Spleen (tissue), 11 donors: ENCODE measurements around the gene YAP1. TPM values are rescaled to one million over a fixed set of nuclear protein-coding genes. Genes with fewer than 3 reads are reported as not detected.

Source experiments
- DNase-seq: peaks from one replicate; pipeline ENCODE4 v3.0.0-alpha.2; 2020
- H3K27ac ChIP-seq, 8 donors: fragments of 200-600 bp; sonication (generic) in 7 of 8; 1 replicate in 4 of 8; 2 replicates in 4 of 8; pipeline versions ENCODE4 v1.5.0 to v1.8.0; 2016 to 2021; ENCODE audit warnings: inconsistent platforms in 4 of 8, mild to moderate bottlenecking in 4 of 8, moderate library complexity in 1 of 8
- H3K27me3 ChIP-seq, 7 donors: fragments of 200-600 bp; sonication (generic) in 6 of 7; replicated peaks in 1 of 7; 1 replicate in 4 of 7; 2 replicates in 3 of 7; pipeline versions ENCODE4 v1.5.0 to v1.8.0; 2016 to 2021; ENCODE audit warnings: inconsistent platforms in 3 of 7, mild to moderate bottlenecking in 1 of 7
- H3K36me3 ChIP-seq, 6 donors: fragments of 200-600 bp; sonication (generic) in 5 of 6; 1 replicate in 4 of 6; 2 replicates in 2 of 6; pipeline versions ENCODE4 v1.5.0 to v1.8.0; 2016 to 2021; ENCODE audit warnings: inconsistent platforms in 2 of 6
- H3K4me1 ChIP-seq, 6 donors: fragments of 200-600 bp; sonication (generic) in 5 of 6; 1 replicate in 3 of 6; 2 replicates in 3 of 6; pipeline versions ENCODE4 v1.5.0 to v1.8.0; 2016 to 2021; ENCODE audit warnings: inconsistent platforms in 3 of 6
- H3K4me3 ChIP-seq, 8 donors: fragments of 200-600 bp; sonication (generic) in 7 of 8; 1 replicate in 4 of 8; 2 replicates in 4 of 8; pipeline versions ENCODE4 v1.5.0 to v1.8.0; 2016 to 2021; ENCODE audit warnings: inconsistent platforms in 4 of 8, mild to moderate bottlenecking in 4 of 8, moderate library complexity in 2 of 8
- H3K9me3 ChIP-seq, 8 donors: fragments of 200-600 bp; sonication (generic) in 7 of 8; 1 replicate in 4 of 8; 2 replicates in 4 of 8; pipeline versions ENCODE4 v1.5.0 to v1.8.0; 2016 to 2021; ENCODE audit warnings: inconsistent platforms in 4 of 8
- POLR2A ChIP-seq, 3 donors: fragments of 450-650 bp; IDR thresholded peaks; one replicate each; pipeline ENCODE4 v1.5.1; 2017; ENCODE audit warnings: antibody characterized with exemption in 3 of 3, mild to moderate bottlenecking in 1 of 3
- POLR2AphosphoS5 ChIP-seq, 3 donors: sonication (generic); formaldehyde crosslinking; IDR thresholded peaks; one replicate each; pipeline ENCODE4 v1.5.1; 2017; ENCODE audit warnings: antibody characterized with exemption in 3 of 3
- WGBS, 5 donors: extraction: QIAGEN DNeasy Blood & Tissue Kit in 3 of 5; methylation state at CpG; one replicate each; pipeline versions ENCODE4 v1.1.5 to v1.1.7; 2013 to 2018; 5-methylcytosine and 5-hydroxymethylcytosine counted together
- intact Hi-C: fragments of 100-400 bp; cut with DNase I; formaldehyde crosslinking; loops from one replicate; pipeline ENCODE4 v1.15.0; 2023; ENCODE audit warnings: low total_unique reads
- polyA plus RNA-seq, 3 donors: library from polyadenylated mRNA; stranded (reverse); fragments of 200-250 nt; gene quantifications; one replicate each; pipeline ENCODE4 v1.2.1, GENCODE V29; 2013
- total RNA-seq, 7 donors: library from RNA; depleted of rRNA in 3 of 7; stranded (reverse); fragments of >200 nt in 3 of 7; fragmentation: NEBNext Ultra II Directional in 4 of 7; extraction: Animal tissue kit (Norgen Biotek cat#: 25700) in 4 of 7; gene quantifications; one replicate each; pipeline versions ENCODE4 v1.1.0 to v1.2.1, GENCODE V29; 2016 to 2021
- TF ChIP-seq, protein P1 (sequence below), 11 experiments: fragments of 200-600 bp in 7 of 11; fragments of 450-650 bp in 4 of 11; sonication (generic) in 4 of 11; IDR thresholded peaks in 8 of 11; conservative IDR thresholded peaks in 3 of 11; 1 replicate in 7 of 11; 2 replicates in 4 of 11; pipeline versions ENCODE4 v1.4.0 to v1.8.0; 2016 to 2021; ENCODE audit warnings: antibody characterized with exemption in 11 of 11, inconsistent platforms in 4 of 11, mild to moderate bottlenecking in 1 of 11
- donor health status: healthy with polysubstance abuse.
- donor health status: DM: no; HTN: no; CAD: no; lungs with moderate emphysema.
- donor health status: DM: no; HTN: no; CAD: no.
- donor health status: Bipolar disorder and iron deficiency.
- donor health status: healthy.
- donor health status: DM: no; HTN: no; CAD: no.
- donor health status: DM: yes; HTN: yes; CAD: no.

Gene YAP1
- total and polyA plus RNA-seq, 10 donors: 4.9 to 37.3 (median 31.4) TPM

DNA sequence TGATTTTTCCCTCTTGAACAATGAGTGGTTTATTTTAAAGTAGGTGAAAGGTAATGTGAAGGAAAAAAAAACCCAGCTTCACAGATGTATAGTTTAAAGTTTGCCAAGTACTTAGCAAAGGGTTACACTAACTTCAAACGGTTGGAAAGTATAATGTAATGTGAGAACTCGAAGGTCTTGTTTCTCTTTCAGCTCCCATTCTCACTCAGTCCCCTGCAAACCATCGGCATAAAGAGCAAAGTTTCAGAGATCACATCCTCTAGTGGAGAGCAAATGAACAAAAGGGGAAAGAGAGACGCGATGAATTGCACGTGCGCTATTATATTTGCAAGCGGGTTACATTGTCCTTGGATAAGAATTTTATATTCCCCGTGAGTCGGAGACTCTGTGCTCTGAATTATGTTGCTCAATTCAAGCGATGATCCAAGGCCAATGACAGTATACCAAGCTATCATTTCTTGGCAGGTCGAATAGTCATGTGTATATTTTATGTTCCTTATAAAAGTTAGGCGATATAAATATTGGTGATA lies 169.5 kb downstream of the YAP1 start:
- Histone ChIP-seq H3K27ac (no peak overlapping the region), H3K27me3 (peaks cover 0 to 19% (median 0%) of the 10 kb centered on the region in 7 donors), H3K9me3 (no peaks in the 10 kb centered on the region), H3K36me3 (no peaks in the 10 kb centered on the region), H3K4me1 (peaks cover 0 to 6% (median 0%) of the 10 kb centered on the region in 6 donors), H3K4me3 (no peak overlapping the region)
- 20 to 32% (median 25%) methylated on average over 13 of the region's 13 CpGs for WGBS, 5 donors
- intact Hi-C loops: no loop called here
- no peak for TF ChIP-seq POLR2AphosphoS5 (IDR thresholded peaks at IDR 0.05)
- no peak for TF ChIP-seq POLR2A (IDR thresholded peaks at IDR 0.05)
- DNase-seq: no peak

DNA sequence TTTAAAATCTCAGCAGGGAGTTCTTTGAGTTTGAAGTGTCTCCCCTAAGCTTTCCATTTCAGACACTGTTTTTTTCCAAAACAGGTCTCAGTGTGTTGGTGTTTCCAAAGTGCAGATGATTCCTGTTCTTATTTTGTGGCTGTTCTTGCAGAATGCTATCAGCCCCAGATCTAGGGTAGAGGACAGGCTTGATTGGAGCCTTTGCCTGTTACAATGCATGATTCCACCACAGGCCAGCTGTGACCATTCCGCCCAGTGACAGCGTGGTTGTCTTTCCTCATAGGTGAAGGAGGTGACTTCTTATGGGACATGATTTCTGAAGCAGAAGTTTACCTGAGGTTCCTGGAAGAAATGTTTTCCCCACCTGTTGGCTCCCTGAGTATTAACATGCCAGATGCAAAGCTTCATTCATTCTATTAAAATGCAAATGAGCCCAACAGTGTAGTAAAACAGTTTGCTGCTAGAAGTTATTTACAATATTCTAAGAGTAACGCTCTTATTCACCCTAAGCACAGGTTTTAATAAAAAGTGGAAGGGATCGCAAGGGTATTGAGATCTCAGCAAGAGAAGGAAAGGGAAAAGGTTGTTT lies 170.1 kb downstream of the YAP1 start:
- TF ChIP-seq POLR2AphosphoS5 (IDR thresholded peaks at IDR 0.05): no peak
- no peak for TF ChIP-seq POLR2A (IDR thresholded peaks at IDR 0.05)
- TF ChIP-seq, protein P1, sequence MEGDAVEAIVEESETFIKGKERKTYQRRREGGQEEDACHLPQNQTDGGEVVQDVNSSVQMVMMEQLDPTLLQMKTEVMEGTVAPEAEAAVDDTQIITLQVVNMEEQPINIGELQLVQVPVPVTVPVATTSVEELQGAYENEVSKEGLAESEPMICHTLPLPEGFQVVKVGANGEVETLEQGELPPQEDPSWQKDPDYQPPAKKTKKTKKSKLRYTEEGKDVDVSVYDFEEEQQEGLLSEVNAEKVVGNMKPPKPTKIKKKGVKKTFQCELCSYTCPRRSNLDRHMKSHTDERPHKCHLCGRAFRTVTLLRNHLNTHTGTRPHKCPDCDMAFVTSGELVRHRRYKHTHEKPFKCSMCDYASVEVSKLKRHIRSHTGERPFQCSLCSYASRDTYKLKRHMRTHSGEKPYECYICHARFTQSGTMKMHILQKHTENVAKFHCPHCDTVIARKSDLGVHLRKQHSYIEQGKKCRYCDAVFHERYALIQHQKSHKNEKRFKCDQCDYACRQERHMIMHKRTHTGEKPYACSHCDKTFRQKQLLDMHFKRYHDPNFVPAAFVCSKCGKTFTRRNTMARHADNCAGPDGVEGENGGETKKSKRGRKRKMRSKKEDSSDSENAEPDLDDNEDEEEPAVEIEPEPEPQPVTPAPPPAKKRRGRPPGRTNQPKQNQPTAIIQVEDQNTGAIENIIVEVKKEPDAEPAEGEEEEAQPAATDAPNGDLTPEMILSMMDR (IDR thresholded peaks at IDR 0.05 in 8 of 11, conservative IDR thresholded peaks at IDR 0.05 in 3 of 11): no peak
- Histone ChIP-seq H3K36me3 (no peaks in the 10 kb centered on the region), H3K27me3 (peaks cover 0 to 17% (median 0%) of the 10 kb centered on the region in 7 donors), H3K4me1 (peaks cover 0 to 6% (median 0%) of the 10 kb centered on the region in 6 donors), H3K4me3 (no peak overlapping the region), H3K9me3 (no peaks in the 10 kb centered on the region), H3K27ac (no peak overlapping the region)
- intact Hi-C loops: no loop called here
- no peak for DNase-seq
- 82 to 92% (median 85%) methylated on average over 4 of the region's 4 CpGs for WGBS, 5 donors

Other genes with a start within 250 kb of the YAP1 start
- 1 to 10 TPM; 2.0 to 4.4 (median 2.7) TPM for gene CEP126, start 195.4 kb upstream of the YAP1 start, total RNA-seq
- gene CEP126, start 195.4 kb upstream of the YAP1 start, polyA plus RNA-seq: 1 to 10 TPM in 2 of 3 donors, under 1 TPM in 1; 0.76 to 3.7 (median 2.2) TPM
- gene ANGPTL5, start 193.9 kb upstream of the YAP1 start, total RNA-seq: not detected
- gene ANGPTL5, start 193.9 kb upstream of the YAP1 start, polyA plus RNA-seq: not detected
- gene CFAP300, start 63.0 kb upstream of the YAP1 start, total RNA-seq: not detected
- under 1 TPM; 0.11 to 0.26 (median 0.21) TPM for gene CFAP300, start 63.0 kb upstream of the YAP1 start, polyA plus RNA-seq
- gene BIRC3, start 207.0 kb downstream of the YAP1 start, total RNA-seq: 100 to 1,000 TPM in 3 of 7 donors, 10 to 100 TPM in 4; 73.9 to 164 (median 97.6) TPM
- gene BIRC3, start 207.0 kb downstream of the YAP1 start, polyA plus RNA-seq: 10 to 100 TPM; 35.0 to 52.0 (median 41.4) TPM
- gene BIRC2, start 236.8 kb downstream of the YAP1 start, total RNA-seq: 100 to 1,000 TPM in 1 of 7 donors, 10 to 100 TPM in 6; 43.8 to 101 (median 49.8) TPM
- 10 to 100 TPM; 24.0 to 32.0 (median 27.7) TPM for gene BIRC2, start 236.8 kb downstream of the YAP1 start, polyA plus RNA-seq